Fibroblast of lung (primary cell): ENCODE data around the gene NMNAT2.

ENCODE experiments used
- CTCF ChIP-seq, 2 donors: IDR thresholded peaks in 1 of 2; conservative IDR thresholded peaks in 1 of 2; 1 replicate in 1 of 2; 2 replicates in 1 of 2; pipeline ENCODE4 v1.5.1; 2011 to 2012; ENCODE audit warnings: low read length in 2 of 2, control low read depth in 1 of 2, inconsistent platforms in 1 of 2, low read depth in 1 of 2, mild to moderate bottlenecking in 1 of 2
- EZH2 ChIP-seq: IDR thresholded peaks from 2 replicates; pipeline ENCODE4 v1.5.1; 2012; ENCODE audit warnings: low read length, control low read depth, mild to moderate bottlenecking; ENCODE audit errors: missing control alignments

GRCh38 chr1:183328371-183328770 lies 89.8 kb downstream of the NMNAT2 start:
- no peak for TF ChIP-seq CTCF (conservative IDR thresholded peaks at IDR 0.05 in 1 of 2, IDR thresholded peaks at IDR 0.05 in 1 of 2; ENCODE audit: low read depth in 1 of 2, low read length in 2 of 2)
- no peak for TF ChIP-seq EZH2
